Erythroblast (primary cell): ENCODE data around the gene YPEL2.

Source experiments
- GATA1 ChIP-seq: IDR thresholded peaks from 2 replicates; pipeline ENCODE4 v1.6.1; 2011; ENCODE audit warnings: low read depth, mild to moderate bottlenecking, control low read depth, low read length, moderate library complexity
- POLR2A ChIP-seq: IDR thresholded peaks from 2 replicates; pipeline ENCODE4 v1.6.1; 2011; ENCODE audit warnings: mild to moderate bottlenecking, low read length

- TF ChIP-seq POLR2A: no peak
- no peak for TF ChIP-seq GATA1
Measured at GRCh38 chr17:59337741-59338299, 6.4 kb downstream of the YPEL2 start.
